Measurements from ENCODE around the gene VPS13D.

DNA sequence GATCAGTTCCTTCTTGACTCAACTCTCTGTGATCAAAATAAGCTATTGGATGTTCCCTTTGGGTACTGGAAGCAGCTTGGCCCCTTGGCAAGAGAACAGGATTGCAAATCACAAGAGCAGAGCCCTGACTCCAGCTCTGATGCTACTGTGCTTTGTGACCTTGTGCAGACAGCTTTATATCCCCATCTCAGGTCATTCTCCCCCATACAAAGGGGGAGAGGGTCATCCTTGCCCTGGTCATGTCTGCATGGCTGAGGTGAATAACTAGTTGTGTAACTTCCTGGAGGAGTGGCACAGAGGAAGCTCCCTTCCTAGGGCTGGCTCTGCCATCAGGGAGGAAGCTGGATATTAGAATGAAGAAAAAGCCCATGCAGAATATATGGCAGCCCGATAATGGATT lies 245.3 kb downstream of the VPS13D start:
- TF ChIP-seq, protein P1, sequence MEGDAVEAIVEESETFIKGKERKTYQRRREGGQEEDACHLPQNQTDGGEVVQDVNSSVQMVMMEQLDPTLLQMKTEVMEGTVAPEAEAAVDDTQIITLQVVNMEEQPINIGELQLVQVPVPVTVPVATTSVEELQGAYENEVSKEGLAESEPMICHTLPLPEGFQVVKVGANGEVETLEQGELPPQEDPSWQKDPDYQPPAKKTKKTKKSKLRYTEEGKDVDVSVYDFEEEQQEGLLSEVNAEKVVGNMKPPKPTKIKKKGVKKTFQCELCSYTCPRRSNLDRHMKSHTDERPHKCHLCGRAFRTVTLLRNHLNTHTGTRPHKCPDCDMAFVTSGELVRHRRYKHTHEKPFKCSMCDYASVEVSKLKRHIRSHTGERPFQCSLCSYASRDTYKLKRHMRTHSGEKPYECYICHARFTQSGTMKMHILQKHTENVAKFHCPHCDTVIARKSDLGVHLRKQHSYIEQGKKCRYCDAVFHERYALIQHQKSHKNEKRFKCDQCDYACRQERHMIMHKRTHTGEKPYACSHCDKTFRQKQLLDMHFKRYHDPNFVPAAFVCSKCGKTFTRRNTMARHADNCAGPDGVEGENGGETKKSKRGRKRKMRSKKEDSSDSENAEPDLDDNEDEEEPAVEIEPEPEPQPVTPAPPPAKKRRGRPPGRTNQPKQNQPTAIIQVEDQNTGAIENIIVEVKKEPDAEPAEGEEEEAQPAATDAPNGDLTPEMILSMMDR (IDR thresholded peaks at IDR 0.05; ENCODE audit: low read depth, low read length) = no peak
- TF ChIP-seq POLR2A (IDR thresholded peaks at IDR 0.05; ENCODE audit: extremely low read depth, insufficient read length) = no peak
